Measurements from ENCODE around the gene KRT37.
A peak's percentile ranks its signal among the peaks of the same experiment; 100 is the strongest.
"Not testable (repeated sequence)": the region's sequence is repeated elsewhere in the genome, so short reads cannot be mapped to it uniquely, and the experiment has no call there.

The KRT37 gene

GRCh38 chr17:41434005-41434404 lies 9.6 kb upstream of the KRT37 start:
- DNase-seq, result no peak

DNA sequence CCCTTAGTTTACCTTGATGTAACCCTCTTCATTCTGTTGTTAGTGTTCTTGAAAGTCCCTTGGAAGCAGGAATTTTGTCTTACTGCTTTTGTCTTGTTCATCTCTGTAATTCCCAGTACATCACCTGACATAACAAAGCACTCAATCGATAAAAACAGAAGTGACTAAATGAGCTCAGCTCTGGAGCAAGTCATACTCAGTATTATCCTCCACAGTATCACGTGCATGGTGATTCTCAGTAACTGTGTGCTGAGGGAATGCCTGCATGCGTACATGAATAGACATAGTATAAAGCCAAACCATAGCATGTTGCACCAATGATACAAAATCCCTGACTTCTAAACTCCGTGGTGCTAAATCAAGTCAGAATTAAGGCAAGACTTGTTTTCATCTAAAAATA lies 9.2 kb upstream of the KRT37 start:
- DNase-seq, result no peak

DNA sequence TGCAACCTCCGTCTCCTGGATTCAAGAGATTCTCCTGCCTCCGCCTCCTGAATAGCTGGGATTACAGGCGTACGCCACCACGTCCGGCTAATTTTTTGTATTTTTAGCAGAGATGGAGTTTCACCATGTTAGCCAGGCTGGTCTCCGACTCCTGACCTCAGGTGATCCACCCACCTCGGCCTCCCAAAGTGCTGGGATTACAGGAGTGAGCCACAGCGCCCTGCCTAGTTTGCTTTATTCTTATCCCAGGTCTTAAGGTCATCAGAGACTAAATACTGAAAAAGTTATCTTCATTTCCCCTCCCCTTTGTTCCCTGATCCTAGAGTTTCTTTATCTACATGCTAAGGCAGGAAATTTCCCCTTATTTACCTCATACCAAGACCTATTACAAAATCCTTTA lies 6.0 kb upstream of the KRT37 start:
- not testable (repeated sequence) for DNase-seq

DNA sequence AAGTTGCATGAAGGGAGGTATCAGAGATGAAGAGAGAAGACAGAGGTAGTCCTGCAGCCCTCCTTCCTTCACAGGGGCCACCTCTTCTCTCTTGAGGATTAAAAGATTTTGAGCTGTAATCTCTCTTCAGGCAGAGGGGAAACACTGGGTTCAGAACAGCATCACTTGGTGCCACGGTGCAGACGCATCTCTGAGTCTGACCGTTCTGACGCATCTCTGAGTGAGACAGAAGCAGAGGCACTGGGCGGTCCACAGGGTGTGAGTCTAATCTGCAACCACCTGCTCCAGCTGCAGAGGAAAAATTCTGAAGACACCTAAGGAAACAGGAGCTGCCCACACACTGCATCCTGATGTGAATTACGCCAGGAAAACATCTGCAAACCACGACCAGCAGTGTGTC lies 5.3 kb upstream of the KRT37 start:
- no peak for DNase-seq

DNA sequence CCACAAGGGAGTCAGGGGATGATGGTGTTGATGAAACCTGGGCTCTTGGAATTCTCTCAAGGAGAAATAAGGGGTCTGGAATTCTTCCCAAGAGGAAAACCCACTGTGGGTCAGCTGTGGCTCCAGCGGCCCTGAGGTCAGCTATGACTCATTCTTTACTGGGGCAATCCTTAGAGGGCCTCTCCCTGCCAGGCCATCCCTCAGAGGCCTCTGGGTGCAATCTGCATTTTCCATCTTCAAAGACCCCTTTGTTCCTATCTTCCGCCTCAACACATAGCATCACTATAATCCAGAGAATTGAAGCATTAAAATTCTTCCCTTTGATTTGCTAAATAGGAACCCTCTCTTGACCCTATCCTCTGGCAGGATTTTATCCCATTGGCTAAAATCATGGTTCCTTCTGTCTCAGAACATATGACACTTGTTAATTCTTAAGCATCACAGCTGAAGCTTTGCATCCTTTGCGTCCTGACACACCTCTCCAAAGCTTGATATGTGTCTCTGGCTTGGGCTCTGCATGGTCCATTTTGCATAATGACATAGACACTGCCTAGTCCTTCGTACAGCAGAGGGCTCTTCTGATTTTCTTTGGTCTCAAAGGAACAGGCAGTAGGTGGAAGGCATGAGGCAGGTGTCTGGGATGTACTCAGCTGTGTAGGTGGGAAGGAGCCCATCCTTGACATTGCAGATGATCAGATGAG lies 4.4 kb upstream of the KRT37 start:
- DNase-seq, result no peak

DNA sequence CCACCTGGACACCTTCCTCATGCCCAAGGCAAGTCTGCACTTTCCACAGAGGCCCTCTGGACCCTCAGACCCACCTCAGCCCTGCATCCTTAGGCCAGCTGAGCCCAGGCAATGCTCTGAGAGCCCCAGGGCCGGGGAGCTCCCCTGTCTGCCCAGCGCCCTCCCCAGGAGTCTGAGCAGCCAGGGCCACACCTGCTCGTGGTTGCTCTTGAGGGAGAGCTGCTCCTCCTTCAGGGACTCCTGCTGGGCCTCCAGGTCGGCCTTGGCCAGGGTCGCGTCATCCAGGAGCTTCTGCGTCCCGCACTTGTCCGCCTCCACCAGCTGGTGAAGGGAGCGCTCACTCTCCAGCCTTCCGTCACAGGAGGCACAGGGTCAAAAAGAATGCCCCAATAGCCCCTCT lies 1.8 kb downstream of the KRT37 start:
- DNase-seq, result not testable (repeated sequence)

DNA sequence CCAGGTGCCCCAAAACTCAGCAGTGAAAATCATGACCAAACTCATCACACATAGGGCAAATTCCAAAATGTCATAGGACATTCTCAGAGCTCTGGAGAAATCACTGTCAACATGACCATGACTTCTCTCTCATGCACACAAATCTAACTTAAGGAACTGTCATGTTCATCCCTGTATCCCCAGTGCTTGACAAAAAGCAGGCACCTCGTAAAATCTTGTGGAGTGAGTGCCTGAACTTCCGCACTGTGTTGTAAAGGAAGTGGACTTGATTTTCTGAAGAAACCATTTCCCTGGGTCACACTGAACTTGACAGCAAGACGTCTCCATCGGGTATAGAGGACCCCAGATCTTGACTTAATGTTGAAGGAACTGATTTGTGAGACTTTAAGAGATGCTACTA lies 2.8 kb downstream of the KRT37 start:
- DNase-seq, result no peak

- no peak for DNase-seq
These were observed 3.3 kb downstream of the KRT37 start for GRCh38 chr17:41421116-41421515.

DNA sequence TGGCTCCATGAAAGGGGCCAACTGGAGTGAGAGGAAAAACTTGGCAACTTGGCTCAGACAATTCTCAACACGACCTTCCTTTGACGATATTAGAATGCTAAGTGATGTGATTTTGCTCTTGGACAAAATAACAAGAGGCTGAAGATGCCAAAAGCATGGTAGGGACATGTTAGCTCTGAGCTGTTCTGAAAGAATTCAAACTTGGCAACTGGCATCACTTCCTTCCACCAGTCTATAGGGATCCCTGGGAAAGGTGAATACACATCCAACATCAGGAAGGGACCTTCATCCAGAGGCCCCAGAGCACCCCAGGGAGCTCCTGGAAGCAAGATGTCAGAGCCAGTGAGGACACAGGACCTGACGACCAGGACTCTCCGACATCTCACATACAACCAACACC lies 4.3 kb downstream of the KRT37 start:
- DNase-seq, result no peak

DNA sequence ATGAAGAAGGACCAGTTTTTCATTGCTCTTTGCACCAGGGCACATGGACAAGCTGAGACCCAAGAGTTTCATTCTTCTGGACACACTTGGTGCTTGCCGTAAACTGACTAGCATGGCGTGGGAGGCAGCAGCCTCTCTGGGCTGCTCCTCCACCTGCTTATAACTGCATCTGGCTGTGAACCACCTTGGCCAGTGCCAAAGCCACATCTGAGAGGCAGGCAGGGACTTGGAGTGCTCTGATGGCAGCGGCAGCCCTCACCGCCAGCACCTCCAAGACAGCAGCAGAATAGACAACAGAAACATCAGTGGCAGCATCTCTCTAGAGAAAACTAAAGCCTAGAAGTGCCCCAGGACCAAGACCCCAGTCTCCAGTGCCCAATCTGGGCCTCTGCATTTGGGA lies 4.7 kb downstream of the KRT37 start:
- no peak for DNase-seq

DNA sequence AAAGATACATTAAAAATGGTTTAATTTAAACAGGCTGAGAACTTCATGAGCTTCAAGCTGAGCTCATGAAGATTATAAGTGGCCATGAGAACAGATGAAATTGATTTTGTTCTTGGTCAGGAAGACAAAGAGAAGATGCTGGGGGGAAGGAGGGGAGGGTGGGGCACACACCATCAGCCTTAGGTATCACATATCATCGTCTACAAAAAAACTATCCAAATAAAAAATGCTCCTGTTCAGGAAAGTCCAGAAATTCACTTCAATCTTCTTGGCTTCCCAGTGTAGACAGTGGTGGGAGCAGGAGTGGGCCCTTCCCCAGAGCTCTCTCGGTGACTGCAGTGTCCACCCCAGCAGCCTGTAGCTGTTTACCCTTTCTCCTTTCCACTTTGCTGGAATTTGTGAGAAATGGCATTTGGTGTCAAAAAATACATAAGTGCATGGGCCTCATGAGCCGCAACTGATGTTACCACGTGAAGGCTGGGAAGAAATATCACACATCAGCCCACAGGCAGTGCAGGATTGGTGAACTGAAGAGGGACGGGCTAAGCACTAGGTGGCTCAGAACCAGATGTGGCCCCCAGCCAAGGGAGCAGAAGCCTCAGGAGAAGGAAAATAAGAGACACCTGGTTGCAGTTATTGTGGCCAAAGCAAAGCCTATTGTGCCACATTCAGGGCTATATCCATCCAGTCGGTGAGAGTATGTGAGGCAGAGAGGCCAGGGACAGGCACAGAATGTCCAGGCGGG lies 6.1 kb downstream of the KRT37 start:
- no peak for DNase-seq

DNA sequence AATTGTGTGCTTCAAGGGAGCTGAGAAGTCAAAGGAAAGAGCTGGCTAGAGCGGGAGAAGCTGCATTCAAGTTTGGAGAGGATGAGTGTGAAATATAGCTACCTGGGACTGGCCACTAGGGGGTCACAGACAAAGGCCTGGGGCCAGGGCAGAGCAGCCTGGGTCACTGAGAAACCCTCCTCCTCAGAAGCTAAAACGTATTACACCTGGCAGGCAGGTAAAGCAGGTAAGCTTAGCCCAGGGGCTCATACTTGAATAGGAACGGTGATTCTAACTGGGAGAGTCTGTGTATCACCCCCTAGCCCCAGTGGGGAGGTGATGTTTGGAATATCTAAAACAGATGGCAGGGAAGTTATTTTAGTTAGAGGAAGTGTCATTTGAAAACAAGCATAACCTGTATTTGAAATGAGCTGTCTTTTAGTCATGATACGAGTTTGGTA lies 6.8 kb downstream of the KRT37 start:
- peak; percentile 12 for DNase-seq

GRCh38 chr17:41417127-41417526 lies 7.3 kb downstream of the KRT37 start:
- no peak for DNase-seq

DNA sequence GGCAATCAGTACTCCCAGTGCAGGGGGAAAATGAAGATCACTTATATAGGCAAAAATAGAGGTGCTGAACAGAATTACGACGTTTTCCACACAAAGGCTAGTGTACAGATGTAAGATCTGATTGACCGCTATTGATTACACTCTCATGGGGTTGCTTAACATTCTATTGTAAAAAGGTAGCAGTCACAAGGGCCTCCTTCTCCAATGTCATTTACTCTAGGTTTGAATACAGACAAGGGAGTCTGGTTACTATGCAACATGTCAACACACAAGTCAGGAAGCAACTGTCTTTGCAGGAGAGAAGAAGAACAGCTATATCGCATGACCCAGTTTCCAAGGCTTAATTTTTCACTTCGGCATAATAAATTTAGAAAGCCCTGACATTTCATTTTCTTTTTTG lies 7.9 kb downstream of the KRT37 start:
- DNase-seq, result no peak

DNA sequence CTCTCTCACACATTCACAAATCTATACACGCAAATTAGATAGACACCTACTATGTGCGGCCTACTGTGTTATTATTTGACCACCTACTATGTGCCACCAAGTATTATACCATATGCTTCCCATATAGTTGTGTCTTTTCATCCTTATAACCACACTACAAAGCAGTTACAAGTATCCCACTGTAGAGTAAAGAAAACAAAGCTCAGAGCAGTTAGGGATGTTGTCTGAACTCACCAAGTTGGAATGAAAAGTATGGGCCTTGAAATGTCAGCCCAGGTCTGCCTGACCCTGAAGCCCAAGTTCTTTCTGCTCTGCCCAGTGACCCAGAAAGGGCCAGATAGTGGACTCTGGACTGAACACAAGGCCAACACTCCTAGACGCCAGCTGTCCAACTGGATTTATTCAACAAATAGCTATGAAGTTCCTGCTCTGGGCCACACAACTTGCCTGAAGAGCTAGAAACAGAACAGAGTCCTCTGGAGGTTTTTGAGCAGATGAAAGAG lies 8.5 kb downstream of the KRT37 start:
- no peak for DNase-seq

- no peak for DNase-seq
These were observed 9.0 kb downstream of the KRT37 start for GRCh38 chr17:41415411-41415810.

DNA sequence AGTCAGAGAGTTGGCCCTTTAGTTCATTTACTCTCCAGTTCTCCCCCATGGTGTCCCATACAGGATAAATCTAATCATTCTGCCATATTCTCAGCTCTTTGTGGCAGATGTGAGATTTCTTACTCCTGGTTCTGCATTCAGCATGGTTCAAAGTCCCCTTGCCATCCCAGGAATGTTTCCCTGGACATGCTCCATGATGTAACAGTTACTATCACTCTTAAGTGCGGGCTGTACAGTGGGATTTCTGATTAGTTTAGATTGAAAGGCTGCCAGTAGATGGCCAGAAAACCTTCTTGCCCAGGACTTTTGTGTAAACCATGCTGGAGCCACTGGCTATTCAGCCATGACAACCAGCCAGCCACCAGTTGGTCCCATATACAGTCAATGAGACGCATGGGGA lies 10.4 kb downstream of the KRT37 start:
- DNase-seq, result no peak

- DNase-seq, result no peak
These were observed 10.9 kb downstream of the KRT37 start for GRCh38 chr17:41413353-41413957.

DNA sequence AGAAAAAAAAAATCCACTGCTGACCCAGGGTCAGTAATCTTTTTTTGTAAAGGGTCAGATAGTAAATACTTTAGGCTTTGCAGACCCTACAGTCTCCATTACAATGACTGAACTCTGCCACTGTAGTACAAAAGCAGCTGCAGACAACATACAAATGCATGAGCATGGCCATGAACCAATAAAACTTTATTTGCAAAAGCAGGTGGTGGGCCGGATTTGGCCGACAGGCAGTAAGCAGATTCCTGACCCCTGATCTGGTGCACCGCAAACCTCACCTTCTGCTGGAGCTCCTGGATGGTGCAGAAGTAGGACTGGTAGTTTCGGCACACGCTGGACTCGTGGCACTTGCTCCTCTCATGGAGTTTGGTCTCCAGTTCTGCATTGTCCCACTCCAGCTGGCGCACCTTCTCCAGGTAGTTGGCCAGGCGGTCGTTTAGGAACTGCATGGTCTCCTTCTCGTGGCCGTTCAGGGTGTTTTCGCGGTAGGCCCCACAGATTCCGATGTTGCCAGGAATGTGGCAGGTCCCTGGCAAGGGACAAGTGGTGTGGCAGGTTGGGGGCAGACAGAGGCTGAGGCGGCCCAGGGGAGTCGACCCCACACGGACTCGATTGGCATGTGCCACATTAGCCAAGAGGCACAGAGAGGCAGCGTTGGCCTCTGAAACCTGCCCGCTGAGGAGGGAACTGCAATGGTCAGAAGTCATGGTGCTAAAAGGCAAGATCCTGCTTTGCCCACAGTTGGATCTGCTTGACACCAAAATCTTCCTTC lies 13.1 kb downstream of the KRT37 start:
- no peak for DNase-seq

DNA sequence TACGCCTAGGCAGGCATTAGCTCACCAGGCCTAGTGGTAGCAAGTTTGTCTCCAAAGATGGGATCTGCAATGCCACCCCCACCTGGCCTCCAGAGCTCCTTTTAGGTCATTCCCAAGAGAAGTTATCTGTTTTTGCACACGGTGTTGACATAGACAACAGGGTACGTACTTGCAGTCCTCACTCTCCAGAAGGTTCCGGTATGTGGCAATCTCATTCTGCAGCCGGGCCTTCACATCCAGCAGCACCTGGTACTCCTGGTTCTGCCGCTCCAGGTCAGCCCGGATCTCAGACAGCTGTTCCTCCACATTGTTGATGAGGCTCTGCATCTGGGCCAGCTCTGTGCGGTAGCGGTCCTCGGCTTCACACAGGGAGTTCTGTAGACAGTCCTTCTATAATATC lies 17.2 kb downstream of the KRT37 start:
- DNase-seq, result no peak

DNA sequence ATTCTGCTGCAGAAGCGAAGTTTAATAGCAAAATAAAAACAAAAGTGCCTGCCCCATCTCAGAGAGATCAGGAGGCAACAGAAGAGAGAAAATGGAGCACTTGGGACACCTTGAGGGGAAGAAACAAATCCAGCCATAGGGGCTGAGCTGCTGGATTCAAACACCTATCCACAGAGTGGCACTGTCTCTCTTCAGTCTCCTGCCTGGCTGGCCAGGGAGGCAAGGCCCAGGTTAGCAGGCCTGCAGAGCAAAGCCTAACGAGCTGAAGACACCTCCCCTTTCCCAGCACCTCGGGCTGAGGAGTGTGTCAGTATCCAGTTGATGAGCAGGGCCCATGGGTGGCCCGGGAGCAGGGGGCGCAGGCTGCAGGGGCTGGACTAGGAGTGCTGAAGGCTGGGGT lies 18.2 kb downstream of the KRT37 start:
- DNase-seq, result no peak

DNA sequence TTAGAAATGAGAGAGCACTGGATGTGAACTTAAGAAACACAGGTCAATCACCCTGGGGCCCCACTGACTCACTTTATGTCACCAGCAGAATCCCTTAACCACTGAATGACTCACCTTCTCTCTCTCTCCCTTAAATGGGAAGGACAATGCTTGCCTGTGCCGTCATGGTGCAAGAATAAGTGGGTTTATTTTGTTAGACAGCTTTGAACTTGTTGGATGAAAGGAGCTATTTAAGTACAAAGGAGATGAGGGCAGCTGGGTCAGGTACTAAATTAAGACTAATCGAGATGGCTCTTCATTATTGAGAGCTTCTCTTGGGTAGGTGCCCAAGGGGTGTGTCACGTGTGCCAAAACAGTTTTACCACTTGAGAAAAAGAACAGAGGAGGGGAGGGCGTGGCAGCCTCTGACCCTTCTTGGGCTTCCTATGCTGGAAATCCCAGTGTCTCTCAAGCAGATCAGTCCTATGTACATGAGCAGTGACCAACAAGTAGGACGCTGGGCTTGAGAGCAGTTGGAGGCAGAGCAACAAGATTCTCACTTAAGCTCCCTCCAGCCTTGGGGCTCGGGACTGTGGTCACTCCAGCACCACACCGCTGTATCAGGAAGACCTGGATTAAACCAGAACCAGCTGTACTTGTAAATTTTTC lies 20.2 kb downstream of the KRT37 start:
- DNase-seq, result no peak
